ENCODE results near the gene CDH6.

Gene CDH6

GRCh38 chr5:31268256-31268655, 74.8 kb downstream of the CDH6 start:
- Histone ChIP-seq H3K9me3 (ENCODE audit: control insufficient read depth, low read length) (no peaks in the 10 kb centered on the region), H3K27me3 (ENCODE audit: control insufficient read depth, insufficient read depth, low read length) (no peaks in the 10 kb centered on the region), H3K4me1 (no peaks in the 10 kb centered on the region), H3K27ac (no peak overlapping the region), H3K9ac (no peak overlapping the region), H3K4me3 (ENCODE audit: low read depth, low read length) (no peak overlapping the region), H3K79me2 (no peaks in the 10 kb centered on the region), H2AFZ (no peak overlapping the region), H3K36me3 (ENCODE audit: control insufficient read depth, insufficient read depth, low read length) (no peaks in the 10 kb centered on the region), H3K4me2 (ENCODE audit: low read length) (no peak overlapping the region)
- TF ChIP-seq CTCF (IDR thresholded peaks at IDR 0.05), result no peak

- H3K4me3 ChIP-seq (ENCODE audit: low read depth, low read length), result no peak overlapping the region
- H3K9me3 ChIP-seq (ENCODE audit: control insufficient read depth, low read length), result no peaks in the 10 kb centered on the region
- TF ChIP-seq CTCF (IDR thresholded peaks at IDR 0.05), result no peak
- H3K27me3 ChIP-seq (ENCODE audit: control insufficient read depth, insufficient read depth, low read length), result no peaks in the 10 kb centered on the region
- H3K9ac ChIP-seq, result no peak overlapping the region
- no peaks in the 10 kb centered on the region for H3K4me1 ChIP-seq
- H3K27ac ChIP-seq, result no peak overlapping the region
- no peak overlapping the region for H2AFZ ChIP-seq
- no peaks in the 10 kb centered on the region for H3K79me2 ChIP-seq
- no peak overlapping the region for H3K4me2 ChIP-seq (ENCODE audit: low read length)
- no peaks in the 10 kb centered on the region for H3K36me3 ChIP-seq (ENCODE audit: control insufficient read depth, insufficient read depth, low read length)
Observed at GRCh38 chr5:31268686-31269085, 75.2 kb downstream of the CDH6 start.

- Histone ChIP-seq H3K79me2 (no peaks in the 10 kb centered on the region), H3K4me3 (ENCODE audit: low read depth, low read length) (no peak overlapping the region), H3K36me3 (ENCODE audit: control insufficient read depth, insufficient read depth, low read length) (no peaks in the 10 kb centered on the region), H2AFZ (no peak overlapping the region), H3K9ac (no peak overlapping the region), H3K9me3 (ENCODE audit: control insufficient read depth, low read length) (no peaks in the 10 kb centered on the region), H3K27me3 (ENCODE audit: control insufficient read depth, insufficient read depth, low read length) (no peaks in the 10 kb centered on the region), H3K4me1 (no peaks in the 10 kb centered on the region), H3K4me2 (ENCODE audit: low read length) (no peak overlapping the region), H3K27ac (no peak overlapping the region)
- TF ChIP-seq CTCF (IDR thresholded peaks at IDR 0.05), result no peak
Observed at GRCh38 chr5:31269259-31269658, 75.8 kb downstream of the CDH6 start.

GRCh38 chr5:31270396-31270795, 76.9 kb downstream of the CDH6 start:
- Histone ChIP-seq H3K4me3 (ENCODE audit: low read depth, low read length) (no peak overlapping the region), H3K9me3 (ENCODE audit: control insufficient read depth, low read length) (no peaks in the 10 kb centered on the region), H3K4me2 (ENCODE audit: low read length) (no peak overlapping the region), H3K9ac (no peak overlapping the region), H3K36me3 (ENCODE audit: control insufficient read depth, insufficient read depth, low read length) (no peaks in the 10 kb centered on the region), H3K27me3 (ENCODE audit: control insufficient read depth, insufficient read depth, low read length) (no peaks in the 10 kb centered on the region), H2AFZ (no peak overlapping the region), H3K27ac (no peak overlapping the region), H3K79me2 (no peaks in the 10 kb centered on the region), H3K4me1 (no peaks in the 10 kb centered on the region)
- peak; percentile 5 for TF ChIP-seq CTCF (IDR thresholded peaks at IDR 0.05)

- H3K4me2 ChIP-seq (ENCODE audit: low read length), result no peak overlapping the region
- no peak for TF ChIP-seq CTCF (IDR thresholded peaks at IDR 0.05)
- H3K4me1 ChIP-seq, result no peaks in the 10 kb centered on the region
- H2AFZ ChIP-seq, result no peak overlapping the region
- H3K27me3 ChIP-seq (ENCODE audit: control insufficient read depth, insufficient read depth, low read length), result no peaks in the 10 kb centered on the region
- no peak overlapping the region for H3K27ac ChIP-seq
- H3K9ac ChIP-seq, result no peak overlapping the region
- no peaks in the 10 kb centered on the region for H3K79me2 ChIP-seq
- H3K4me3 ChIP-seq (ENCODE audit: low read depth, low read length), result no peak overlapping the region
- H3K9me3 ChIP-seq (ENCODE audit: control insufficient read depth, low read length), result no peaks in the 10 kb centered on the region
- H3K36me3 ChIP-seq (ENCODE audit: control insufficient read depth, insufficient read depth, low read length), result no peaks in the 10 kb centered on the region
Observed at GRCh38 chr5:31271567-31271966, 78.1 kb downstream of the CDH6 start.

All from parathyroid adenoma (tissue), 2 donors.